H9 (cell line): ENCODE results near the gene CD300E. TPM values are rescaled to one million over a fixed set of nuclear protein-coding genes. Genes with fewer than 3 reads are reported as not detected.

ENCODE experiments used
- DNase-seq: peaks from one replicate; pipeline ENCODE4 v3.0.0-alpha.2; 2017
- H2AFZ ChIP-seq: one replicate; pipeline ENCODE4 v1.6.1; 2013; ENCODE audit warnings: mild to moderate bottlenecking, low read length, control low read depth, moderate library complexity
- H2AK5ac ChIP-seq: 2 replicates; pipeline ENCODE4 v1.6.1; 2013; ENCODE audit warnings: low read length, control low read depth, mixed read lengths; ENCODE audit not compliant: insufficient read length
- H2BK120ac ChIP-seq: one replicate; pipeline ENCODE4 v1.6.1; 2013; ENCODE audit warnings: low read depth, mild to moderate bottlenecking, low read length, control low read depth, inconsistent platforms; ENCODE audit not compliant: poor library complexity, severe bottlenecking
- H2BK12ac ChIP-seq: 2 replicates; pipeline ENCODE4 v1.6.1; 2013; ENCODE audit warnings: low read length, control low read depth, mixed read lengths, low read depth; ENCODE audit not compliant: insufficient read length
- H2BK15ac ChIP-seq: 2 replicates; pipeline ENCODE4 v1.6.1; 2013; ENCODE audit warnings: low read depth, low read length, control low read depth
- H2BK20ac ChIP-seq: one replicate; pipeline ENCODE4 v1.6.1; 2013; ENCODE audit warnings: low read depth, mild to moderate bottlenecking, low read length, control low read depth, inconsistent platforms; ENCODE audit not compliant: poor library complexity, severe bottlenecking
- H2BK5ac ChIP-seq: 2 replicates; pipeline ENCODE4 v1.6.1; 2013; ENCODE audit warnings: low read length, control low read depth, mixed read lengths; ENCODE audit not compliant: insufficient read length
- H3K14ac ChIP-seq: 2 replicates; pipeline ENCODE4 v1.6.1; 2013; ENCODE audit warnings: low read length, control low read depth; ENCODE audit not compliant: insufficient read depth
- H3K18ac ChIP-seq: 2 replicates; pipeline ENCODE4 v1.6.1; 2013; ENCODE audit warnings: low read depth, mild to moderate bottlenecking, mixed read lengths, low read length, control low read depth; ENCODE audit not compliant: insufficient read length
- H3K23ac ChIP-seq: 2 replicates; pipeline ENCODE4 v1.6.1; 2013; ENCODE audit warnings: low read length, control low read depth, mixed read lengths, low read depth; ENCODE audit not compliant: insufficient read length
- H3K23me2 ChIP-seq: 2 replicates; pipeline ENCODE4 v1.6.1; 2013; ENCODE audit warnings: low read depth, mild to moderate bottlenecking, mixed read lengths, low read length, control low read depth; ENCODE audit not compliant: insufficient read length, poor library complexity, severe bottlenecking
- H3K27ac ChIP-seq: 2 replicates; pipeline ENCODE4 v1.5.1; 2013; ENCODE audit warnings: low read length, control low read depth, mixed read lengths, low read depth; ENCODE audit not compliant: insufficient read length
- H3K27me3 ChIP-seq: 2 replicates; pipeline ENCODE4 v1.6.1; 2013; ENCODE audit warnings: low read length, control low read depth, inconsistent platforms; ENCODE audit not compliant: insufficient read depth
- H3K4ac ChIP-seq: 2 replicates; pipeline ENCODE4 v1.6.1; 2013; ENCODE audit warnings: low read depth, mild to moderate bottlenecking, control low read depth, inconsistent platforms, low read length, moderate library complexity
- H3K4me1 ChIP-seq: 2 replicates; pipeline ENCODE4 v1.6.1; 2013; ENCODE audit warnings: low read length, control low read depth, inconsistent platforms; ENCODE audit not compliant: insufficient read depth
- H3K4me2 ChIP-seq: 2 replicates; pipeline ENCODE4 v1.6.1; 2013; ENCODE audit warnings: low read length, control low read depth, mixed read lengths; ENCODE audit not compliant: insufficient read length, insufficient read depth
- H3K56ac ChIP-seq: 2 replicates; pipeline ENCODE4 v1.6.1; 2013; ENCODE audit warnings: low read depth, mild to moderate bottlenecking, mixed read lengths, low read length, control low read depth; ENCODE audit not compliant: insufficient read length
- H3K79me1 ChIP-seq: 2 replicates; pipeline ENCODE4 v1.6.1; 2013; ENCODE audit warnings: low read depth, mild to moderate bottlenecking, moderate library complexity, low read length, control low read depth, inconsistent platforms; ENCODE audit not compliant: insufficient read depth, poor library complexity, severe bottlenecking
- H3K79me2 ChIP-seq: 2 replicates; pipeline ENCODE4 v1.6.1; 2013; ENCODE audit warnings: low read length, control low read depth, inconsistent platforms; ENCODE audit not compliant: insufficient read depth
- H3K9ac ChIP-seq: 2 replicates; pipeline ENCODE4 v1.6.1; 2013; ENCODE audit warnings: low read length, control low read depth, mixed read lengths; ENCODE audit not compliant: insufficient read length; ENCODE audit errors: extremely low read depth
- H3K9me3 ChIP-seq: one replicate; pipeline ENCODE4 v1.6.1; 2013; ENCODE audit warnings: low read depth, low read length, inconsistent platforms; ENCODE audit not compliant: control insufficient read depth
- H3T11ph ChIP-seq: one replicate; pipeline ENCODE4 v1.6.1; 2013; ENCODE audit warnings: mild to moderate bottlenecking, low read length, control low read depth, inconsistent platforms
- H4K20me1 ChIP-seq: one replicate; pipeline ENCODE4 v1.6.1; 2013; ENCODE audit not compliant: control insufficient read depth, insufficient read length, insufficient read depth
- H4K5ac ChIP-seq: 2 replicates; pipeline ENCODE4 v1.6.1; 2013; ENCODE audit warnings: low read depth, mild to moderate bottlenecking, mixed read lengths, low read length, control low read depth; ENCODE audit not compliant: insufficient read length
- H4K8ac ChIP-seq: replicated peaks from 2 replicates; pipeline ENCODE4 v1.6.1; 2013; ENCODE audit warnings: low read length, control low read depth, mixed read lengths, low read depth; ENCODE audit not compliant: insufficient read length
- H4K91ac ChIP-seq: 2 replicates; pipeline ENCODE4 v1.6.1; 2013; ENCODE audit warnings: low read depth, mild to moderate bottlenecking, moderate library complexity, mixed read lengths, low read length, control low read depth; ENCODE audit not compliant: insufficient read length
- H3K27ac Mint-ChIP-seq, 3 experiments: 2 replicates in 2 of 3; 3 replicates in 1 of 3; pipeline ENCODE4 v1.8.0; 2020 to 2021; ENCODE audit warnings: mixed read lengths in 3 of 3, mild to moderate bottlenecking in 1 of 3, moderate library complexity in 1 of 3
- H3K27me3 Mint-ChIP-seq: 2 replicates; pipeline ENCODE4 v1.8.0; 2021; ENCODE audit warnings: low read depth, mild to moderate bottlenecking, moderate library complexity, mixed read lengths
- H3K36me3 Mint-ChIP-seq, 3 experiments: 2 replicates in 2 of 3; 3 replicates in 1 of 3; pipeline ENCODE4 v1.8.0; 2020 to 2021; ENCODE audit warnings: low read depth in 3 of 3, mixed read lengths in 3 of 3; ENCODE audit not compliant: insufficient read depth in 1 of 3
- H3K4me1 Mint-ChIP-seq, 2 experiments: 2 replicates each; pipeline ENCODE4 v1.8.0; 2020; ENCODE audit warnings: mixed read lengths in 2 of 2
- H3K4me3 Mint-ChIP-seq, 2 experiments: 2 replicates in 1 of 2; 3 replicates in 1 of 2; pipeline ENCODE4 v1.8.0; 2020 to 2021; ENCODE audit warnings: mild to moderate bottlenecking in 2 of 2, mixed read lengths in 2 of 2, moderate library complexity in 1 of 2
- H3K9me3 Mint-ChIP-seq, 2 experiments: 2 replicates in 1 of 2; 3 replicates in 1 of 2; pipeline ENCODE4 v1.8.0; 2020; ENCODE audit warnings: mild to moderate bottlenecking in 2 of 2, mixed read lengths in 2 of 2, moderate library complexity in 1 of 2
- CTCF ChIP-seq: fragments of 200-600 bp; sonication (generic); conservative IDR thresholded peaks from 3 replicates; pipeline ENCODE4 v1.8.0; 2021; ENCODE audit warnings: antibody characterized with exemption, mild to moderate bottlenecking
- WGBS: extraction: QIAGEN DNeasy Blood & Tissue Kit; methylation state at CpG from one replicate; pipeline ENCODE4 v1.1.7; 2013; ENCODE audit warnings: missing lambda C conversion rate, low lambda C conversion rate, mixed read lengths; ENCODE audit not compliant: insufficient read length; ENCODE audit errors: extremely low coverage; 5-methylcytosine and 5-hydroxymethylcytosine counted together
- total RNA-seq: library from RNA; stranded (reverse); gene quantifications from 2 replicates; pipeline ENCODE4 v1.2.1, GENCODE V29; 2021

Gene CD300E
- total RNA-seq, 1 experiment from 2014 or later: not detected

GRCh38 chr17:74659889-74660288 is 36.4 kb upstream of the CD300E start:
- Histone ChIP-seq H2BK12ac (no peak overlapping the region), H4K5ac (no peak overlapping the region), H3K79me2 (no peaks in the 10 kb centered on the region), H3K18ac (no peak overlapping the region), H4K91ac (no peak overlapping the region), H2AFZ (no peak overlapping the region), H3K4me2 (no peak overlapping the region), H3K4me1 (peaks cover 3% of the 10 kb centered on the region), H2BK20ac (no peak overlapping the region), H4K20me1 (no peaks in the 10 kb centered on the region), H3K9me3 (no peaks in the 10 kb centered on the region), H4K8ac (no peak overlapping the region), H2AK5ac (no peak overlapping the region), H3K56ac (no peak overlapping the region), H2BK15ac (no peak overlapping the region), H3K27ac (no peak overlapping the region), H3T11ph (no peak overlapping the region), H3K23ac (no peak overlapping the region), H3K4ac (no peak overlapping the region), H3K9ac (no peak overlapping the region), H2BK5ac (no peak overlapping the region), H3K14ac (no peak overlapping the region), H3K23me2 (no peaks in the 10 kb centered on the region), H2BK120ac (no peak overlapping the region), H3K79me1 (no peaks in the 10 kb centered on the region), H3K27me3 (no peaks in the 10 kb centered on the region)
- DNase-seq: no peak
- Mint-ChIP-seq H3K27me3 (peaks cover 43% of the 10 kb centered on the region), H3K4me3 (no peak overlapping the region), H3K36me3 (no peaks in the 10 kb centered on the region), H3K4me1 (peaks cover 11 to 19% of the 10 kb centered on the region in 2 experiments), H3K27ac (no peak overlapping the region), H3K9me3 (no peaks in the 10 kb centered on the region; a peak in 1 of 5 replicates)
- no CpG with 5 or more reads among the region's 4 CpGs for WGBS
- no peak for TF ChIP-seq CTCF
